ENCODE measurements around the gene PPP2R3B.

- TF ChIP-seq CTCF (optimal IDR thresholded peaks at IDR 0.05 in 1 of 3, IDR thresholded peaks at IDR 0.05 in 1 of 3, conservative IDR thresholded peaks at IDR 0.05 in 1 of 3; ENCODE audit: extremely low read depth in 1 of 3, insufficient read depth in 2 of 3, low read length in 3 of 3): no peak
- no peak for TF ChIP-seq EZH2 (IDR thresholded peaks at IDR 0.05; ENCODE audit: low read length)
Observed at GRCh38 chrX:386768-387575, at the start of gene PPP2R3B.
